LNCAP (cell line): ENCODE data around the gene SPACA7.

Source experiments
- TF ChIP-seq, protein P1 (sequence below): fragments of 450-650 bp; IDR thresholded peaks from 2 replicates; pipeline ENCODE4 v1.5.1; 2017; ENCODE audit warnings: mild to moderate bottlenecking

Gene SPACA7

DNA sequence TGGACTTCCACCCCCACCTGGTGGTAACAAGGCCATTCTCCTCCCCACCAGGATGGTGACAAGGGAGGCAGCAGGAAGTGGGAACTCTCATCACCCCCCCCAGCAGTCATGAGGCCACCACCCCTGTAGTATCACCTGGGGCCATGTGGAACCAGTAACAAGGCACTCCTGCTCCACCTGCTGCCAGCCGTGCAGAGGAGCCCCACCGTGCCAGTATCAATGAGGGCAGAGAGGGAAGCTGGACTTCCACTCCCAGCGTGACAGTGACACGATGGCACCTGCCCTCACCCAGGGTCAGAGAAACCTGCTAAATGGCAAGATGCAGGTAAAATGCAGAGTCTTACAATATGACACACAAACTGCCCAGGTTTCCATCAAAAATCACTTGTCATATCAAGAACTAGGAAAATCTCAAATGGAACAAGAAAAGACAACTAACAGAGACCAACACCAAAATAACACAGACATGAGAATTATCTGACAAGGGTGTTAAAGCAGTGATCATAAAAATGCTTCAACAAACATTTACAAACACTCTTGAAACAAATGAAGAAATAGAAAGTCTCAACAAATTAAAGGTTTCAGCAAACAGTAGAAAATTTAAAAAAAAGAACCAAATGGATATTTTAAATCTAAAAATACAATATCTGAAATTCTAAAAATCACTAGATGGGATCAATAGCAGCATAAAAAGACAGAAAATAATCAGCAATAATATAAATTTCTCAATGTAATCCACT is 9.1 kb upstream of the SPACA7 start:
- TF ChIP-seq, protein P1, sequence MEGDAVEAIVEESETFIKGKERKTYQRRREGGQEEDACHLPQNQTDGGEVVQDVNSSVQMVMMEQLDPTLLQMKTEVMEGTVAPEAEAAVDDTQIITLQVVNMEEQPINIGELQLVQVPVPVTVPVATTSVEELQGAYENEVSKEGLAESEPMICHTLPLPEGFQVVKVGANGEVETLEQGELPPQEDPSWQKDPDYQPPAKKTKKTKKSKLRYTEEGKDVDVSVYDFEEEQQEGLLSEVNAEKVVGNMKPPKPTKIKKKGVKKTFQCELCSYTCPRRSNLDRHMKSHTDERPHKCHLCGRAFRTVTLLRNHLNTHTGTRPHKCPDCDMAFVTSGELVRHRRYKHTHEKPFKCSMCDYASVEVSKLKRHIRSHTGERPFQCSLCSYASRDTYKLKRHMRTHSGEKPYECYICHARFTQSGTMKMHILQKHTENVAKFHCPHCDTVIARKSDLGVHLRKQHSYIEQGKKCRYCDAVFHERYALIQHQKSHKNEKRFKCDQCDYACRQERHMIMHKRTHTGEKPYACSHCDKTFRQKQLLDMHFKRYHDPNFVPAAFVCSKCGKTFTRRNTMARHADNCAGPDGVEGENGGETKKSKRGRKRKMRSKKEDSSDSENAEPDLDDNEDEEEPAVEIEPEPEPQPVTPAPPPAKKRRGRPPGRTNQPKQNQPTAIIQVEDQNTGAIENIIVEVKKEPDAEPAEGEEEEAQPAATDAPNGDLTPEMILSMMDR, result no peak

DNA sequence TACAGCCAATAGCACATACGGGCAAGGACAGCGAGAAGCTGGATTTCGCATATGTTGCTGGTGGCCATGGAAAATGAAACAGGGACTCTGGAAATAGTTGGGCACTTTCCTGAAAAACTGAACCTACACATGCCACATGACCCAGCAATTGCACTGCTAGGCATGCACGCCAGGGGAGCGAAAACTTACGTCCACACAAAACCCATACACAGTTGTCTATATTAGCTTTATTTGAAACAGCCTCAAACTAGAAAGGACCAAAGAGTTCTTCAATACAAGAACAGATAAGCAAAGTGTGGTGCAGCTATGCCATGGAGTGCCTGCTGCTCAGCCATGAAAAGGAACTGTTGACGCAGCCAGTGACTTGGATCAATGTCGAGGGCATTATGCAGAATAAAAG is 7.3 kb upstream of the SPACA7 start:
- TF ChIP-seq, protein P1, result no peak

DNA sequence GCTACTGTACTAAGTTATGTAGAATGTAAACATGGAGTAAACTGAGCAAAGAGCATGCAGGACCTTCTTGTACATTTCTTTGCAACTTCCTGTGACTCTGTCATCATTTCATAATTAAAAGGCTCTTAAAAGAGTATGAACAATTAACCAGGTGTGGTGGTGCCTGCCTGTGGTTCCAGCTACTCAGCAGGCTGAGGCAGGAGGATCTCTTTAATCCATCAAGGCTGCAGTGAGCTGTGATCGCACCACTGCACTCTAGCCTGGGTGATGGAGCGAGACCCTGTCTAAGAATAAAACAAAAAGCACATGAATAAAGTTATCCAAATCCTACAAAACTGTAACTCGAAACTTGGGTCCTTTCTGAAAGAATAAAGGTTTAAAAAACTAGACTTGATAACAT is 5.8 kb upstream of the SPACA7 start:
- TF ChIP-seq, protein P1, result no peak

DNA sequence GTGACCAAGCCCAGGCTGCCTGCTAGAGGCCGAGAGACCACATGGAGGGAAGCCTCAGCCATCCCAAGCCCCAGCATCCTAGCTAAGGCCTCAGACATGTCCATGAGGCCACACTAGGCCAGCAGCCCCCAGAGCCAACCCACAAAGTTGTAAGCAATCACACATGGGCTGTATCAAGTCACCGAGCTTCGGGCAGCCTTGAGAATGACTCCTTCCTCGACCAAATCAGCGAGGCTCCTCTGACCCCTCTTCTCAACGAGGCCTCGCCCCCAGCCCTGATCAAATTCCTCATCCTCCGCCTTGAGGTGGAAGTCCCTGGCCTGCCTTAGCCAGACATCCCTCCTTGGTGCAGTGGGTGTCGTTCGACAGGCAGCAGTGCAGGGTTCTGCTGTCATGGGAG is 1.9 kb upstream of the SPACA7 start:
- TF ChIP-seq, protein P1, result no peak

DNA sequence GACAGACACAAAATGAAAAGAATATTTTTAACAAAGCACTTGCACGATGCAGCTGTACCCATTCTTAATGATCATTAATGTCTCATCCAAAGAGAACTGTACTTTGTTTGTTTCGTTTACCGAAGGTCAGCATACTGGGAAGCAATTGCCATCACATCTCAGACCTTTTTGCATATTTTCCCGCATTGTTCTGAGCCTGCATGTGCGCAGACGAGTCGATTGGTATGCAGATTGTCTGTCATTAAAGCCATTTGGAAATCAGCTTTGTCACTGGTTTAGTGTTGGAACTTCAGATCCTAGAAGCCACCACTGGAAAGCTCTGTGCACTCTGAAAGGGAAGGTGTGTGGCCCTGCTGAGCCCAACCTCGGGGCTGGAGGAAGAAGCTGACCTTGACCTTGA is 15.6 kb downstream of the SPACA7 start:
- TF ChIP-seq, protein P1, result no peak

DNA sequence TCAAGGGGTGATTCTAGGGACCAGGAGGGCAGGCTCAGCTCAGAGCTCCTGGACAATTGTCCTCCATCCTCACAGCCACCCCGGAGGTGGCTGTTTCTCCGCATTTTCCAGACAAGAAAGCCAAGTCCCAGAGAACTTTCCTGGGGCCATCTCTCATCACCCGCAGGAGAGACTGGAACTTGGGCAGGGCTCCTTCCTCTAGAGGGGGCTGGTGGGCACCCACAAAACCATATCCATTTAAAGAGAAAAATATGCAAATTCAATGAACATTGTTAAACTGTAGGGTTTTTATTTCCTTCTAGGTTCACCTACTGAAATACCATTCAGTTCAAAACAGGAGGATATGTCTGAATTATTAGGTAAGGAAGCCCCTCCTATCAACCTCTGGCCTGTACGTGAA is 16.6 kb downstream of the SPACA7 start:
- TF ChIP-seq, protein P1, result no peak

DNA sequence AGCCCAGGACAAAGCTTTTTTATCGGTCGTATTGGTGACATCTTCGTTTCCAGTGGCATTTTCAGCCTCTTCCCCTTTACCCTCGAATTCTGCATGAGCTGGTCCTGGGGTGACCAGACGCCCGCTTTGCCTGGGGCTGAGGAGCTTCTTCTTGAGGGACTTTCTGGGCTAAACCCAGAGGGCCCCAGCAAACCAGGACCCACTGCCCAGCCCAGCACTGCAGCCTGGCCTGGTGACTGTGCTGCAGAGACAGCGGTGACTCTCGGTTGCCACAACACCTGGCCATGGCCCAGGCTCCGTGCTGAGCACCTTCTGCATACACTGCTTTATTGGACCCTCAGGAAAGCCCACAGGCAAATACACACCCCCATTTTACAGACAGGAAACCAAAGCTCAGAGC is 21.0 kb downstream of the SPACA7 start:
- TF ChIP-seq, protein P1, result no peak

DNA sequence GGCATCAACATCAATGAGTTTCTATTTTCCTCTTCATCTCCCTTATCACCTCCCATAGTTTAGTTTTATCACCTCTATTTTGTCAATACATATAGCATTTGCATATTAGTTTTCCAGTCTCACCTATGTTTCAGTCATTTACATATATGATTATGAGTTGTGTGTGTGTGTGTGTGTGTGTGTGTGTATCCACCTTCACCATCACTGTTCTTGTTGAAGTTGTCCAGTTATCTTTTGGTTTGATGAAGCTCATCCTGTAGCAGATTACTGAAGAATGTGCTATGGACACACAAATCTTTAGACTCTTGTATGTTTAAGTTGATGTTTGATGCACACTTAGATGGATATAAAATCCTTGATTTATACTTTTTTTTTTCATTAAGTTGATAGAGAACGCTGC is 40.5 kb downstream of the SPACA7 start:
- TF ChIP-seq, protein P1, result no peak
